HG03095 (cell line): ENCODE results near the gene PLEKHF1.

Experiments
- ATAC-seq: cut with Tn5 transposase; IDR thresholded peaks from one replicate; pipeline ENCODE4 v1.9.1; 2021; ENCODE audit warnings: moderate library complexity; ENCODE audit not compliant: unreplicated experiment

PLEKHF1 gene

DNA sequence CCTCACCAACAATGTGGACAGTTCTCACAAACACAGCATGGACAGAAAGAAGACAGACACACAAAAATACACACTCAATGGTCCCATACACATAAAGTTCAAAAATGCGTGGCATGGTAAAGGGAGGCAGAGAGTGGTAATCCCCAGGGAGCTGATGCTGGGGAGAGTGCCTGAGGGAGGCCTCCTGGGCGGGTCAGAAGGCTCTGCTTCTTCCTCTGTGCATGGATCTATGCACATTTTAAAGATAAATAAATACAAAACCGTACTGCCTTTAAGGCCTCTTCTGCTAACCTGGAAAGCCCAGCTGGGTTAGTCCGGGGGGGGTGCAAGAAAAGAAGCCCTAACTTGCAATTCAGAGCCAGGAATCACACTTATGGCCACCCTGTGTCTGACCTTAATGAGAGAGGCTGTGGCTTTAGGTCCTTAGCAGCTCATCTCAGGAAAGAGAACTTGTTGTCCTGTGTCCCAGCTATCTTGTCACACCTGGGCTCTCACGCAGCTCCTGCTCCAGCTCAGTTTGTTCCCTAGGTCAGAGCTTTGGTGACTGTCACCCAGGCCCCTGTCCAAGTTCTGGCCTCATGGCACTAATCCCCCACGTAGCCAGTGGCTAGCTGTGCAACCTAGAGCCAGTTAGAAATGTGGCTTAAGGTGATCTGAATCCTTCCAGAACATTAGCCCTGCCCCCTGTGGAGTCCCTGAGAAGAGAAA is 30.7 kb upstream of the PLEKHF1 start:
- no peak for ATAC-seq

DNA sequence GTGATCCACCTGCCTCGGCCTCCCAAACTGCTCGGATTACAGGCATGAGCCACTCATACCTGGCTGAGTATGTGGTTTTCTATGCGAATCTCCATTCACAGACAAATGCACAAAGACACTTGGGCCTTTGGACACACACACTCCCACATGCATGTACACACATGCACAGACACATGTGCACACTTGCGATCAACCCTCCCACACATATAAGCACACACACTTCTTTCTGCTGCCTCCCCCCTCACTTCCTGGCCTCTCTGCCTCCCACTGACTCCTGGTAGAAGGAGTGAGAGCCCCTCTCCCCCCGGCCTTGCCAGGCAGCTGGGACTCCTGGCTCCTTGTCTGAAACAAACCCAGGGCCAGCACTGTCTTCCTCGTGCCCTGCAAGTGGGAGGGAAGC is 29.3 kb upstream of the PLEKHF1 start:
- no peak for ATAC-seq

- no peak for ATAC-seq
Observed at GRCh38 chr19:29636553-29637360, 28.5 kb upstream of the PLEKHF1 start.

DNA sequence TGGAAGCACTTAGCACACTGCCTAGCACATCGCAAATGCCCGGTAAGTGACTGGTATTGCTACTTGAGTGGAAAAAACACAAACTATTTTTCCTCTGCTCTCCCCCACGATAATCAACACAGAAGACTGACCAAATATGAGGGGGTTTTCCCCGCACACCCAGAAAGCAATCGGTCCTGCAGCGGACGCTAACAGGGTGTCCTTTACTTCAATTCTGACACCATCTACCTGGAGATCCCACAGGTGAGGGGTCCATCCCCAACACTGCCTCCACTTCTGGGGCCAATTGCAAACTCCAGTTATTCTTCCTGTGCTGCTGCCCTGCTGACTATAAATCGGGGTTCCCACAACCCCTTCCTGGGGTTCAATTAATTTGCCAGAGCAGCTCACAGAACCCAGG is 26.2 kb upstream of the PLEKHF1 start:
- no peak for ATAC-seq

DNA sequence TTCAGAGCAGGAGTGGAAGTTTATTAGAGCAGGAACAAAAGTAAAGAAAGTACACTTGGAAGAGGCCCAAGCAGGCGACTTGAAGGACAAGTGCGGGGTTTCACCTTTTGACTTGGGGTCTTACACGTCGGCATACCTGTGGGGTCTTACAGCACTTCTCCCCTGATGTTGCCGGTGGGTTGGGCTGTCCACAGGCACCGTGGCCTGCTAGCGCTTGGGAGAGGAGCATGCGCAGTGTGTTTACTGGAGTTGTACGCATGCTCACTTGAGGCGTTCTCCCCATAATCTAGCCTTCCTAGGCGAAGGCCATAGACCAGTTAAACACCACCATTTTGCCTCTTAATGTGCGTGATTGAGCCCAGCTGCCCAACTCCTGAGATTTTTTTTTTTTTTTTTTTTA is 25.0 kb upstream of the PLEKHF1 start:
- no peak for ATAC-seq

DNA sequence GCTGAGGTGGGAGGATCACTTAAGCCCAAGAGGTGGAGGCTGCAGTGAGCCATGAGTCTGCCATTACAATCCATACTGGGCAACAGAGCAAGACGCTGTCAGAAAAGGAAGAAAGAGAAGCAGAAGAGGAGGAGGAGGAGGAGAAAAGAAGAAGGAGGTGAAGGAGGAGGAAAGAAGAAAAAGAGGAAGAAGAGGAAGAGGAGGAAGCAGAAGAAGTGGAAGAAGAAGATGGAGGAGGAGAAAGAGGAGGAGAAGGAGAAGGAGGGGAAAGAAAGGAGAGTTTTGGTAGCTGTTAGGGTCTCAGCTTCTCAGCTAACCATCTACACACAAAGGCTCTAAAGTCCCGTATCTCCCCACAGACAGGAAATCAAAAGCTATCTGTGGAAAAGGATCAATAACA is 23.7 kb upstream of the PLEKHF1 start:
- ATAC-seq = no peak

GRCh38 chr19:29643361-29643935 is 21.8 kb upstream of the PLEKHF1 start:
- no peak for ATAC-seq

- ATAC-seq = no peak
Observed at GRCh38 chr19:29644210-29644609, 21.1 kb upstream of the PLEKHF1 start.

- ATAC-seq = no peak
Observed at GRCh38 chr19:29645491-29645867, 19.8 kb upstream of the PLEKHF1 start.

GRCh38 chr19:29645911-29646310 is 19.4 kb upstream of the PLEKHF1 start:
- no peak for ATAC-seq

GRCh38 chr19:29650772-29651387 is 14.4 kb upstream of the PLEKHF1 start:
- ATAC-seq = no peak

GRCh38 chr19:29651622-29652394 is 13.5 kb upstream of the PLEKHF1 start:
- no peak for ATAC-seq

DNA sequence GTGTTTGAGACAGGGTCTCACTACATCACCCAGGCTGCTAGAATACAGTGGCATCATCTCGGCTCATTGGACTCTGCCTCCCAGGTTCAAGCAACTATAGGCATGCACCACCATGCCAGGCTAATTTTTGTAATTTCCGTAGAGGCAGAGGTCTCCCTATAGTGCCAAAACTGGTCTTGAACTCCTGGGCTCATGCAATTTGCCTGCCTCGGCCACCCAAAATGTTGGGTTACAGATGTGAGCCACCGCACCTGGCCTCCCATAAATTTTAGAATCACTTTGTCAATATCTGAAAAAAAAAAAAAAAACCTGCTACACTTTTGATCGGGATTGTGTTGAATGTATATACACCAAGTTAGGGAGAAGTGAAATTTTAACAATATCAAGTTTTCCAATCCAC is 11.9 kb upstream of the PLEKHF1 start:
- no peak for ATAC-seq

DNA sequence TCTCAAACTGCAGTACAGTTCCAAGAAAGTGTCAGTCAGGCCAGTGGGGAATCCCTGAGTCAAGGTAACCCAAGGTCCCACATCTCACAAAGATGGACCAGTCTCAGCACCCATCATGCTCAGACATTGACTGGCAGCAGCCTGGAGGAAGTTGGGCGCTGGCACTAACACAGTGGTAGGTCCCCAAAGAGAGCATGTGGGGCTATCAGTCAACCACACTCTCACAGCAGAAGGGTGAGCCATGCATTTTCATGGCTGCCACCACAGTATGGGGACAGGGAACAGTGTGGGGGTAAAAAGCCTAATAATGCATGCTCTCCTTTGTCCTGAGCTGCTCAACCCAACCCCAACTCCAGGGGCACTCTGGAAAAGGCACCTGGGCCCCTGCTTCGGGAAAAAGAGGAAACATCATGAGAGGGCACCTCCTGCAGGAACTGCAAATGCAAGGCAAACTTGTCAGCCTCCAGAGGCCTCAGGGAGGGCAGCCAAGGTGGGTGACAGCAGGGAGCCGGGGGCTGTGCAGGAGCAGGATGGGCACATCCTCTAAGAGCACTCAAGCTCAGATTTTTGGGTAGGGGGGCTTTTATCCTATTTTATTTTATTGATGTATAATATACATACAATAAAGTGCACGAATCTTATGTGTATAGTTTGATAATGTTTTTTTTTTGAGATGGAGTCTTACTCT is 9.5 kb upstream of the PLEKHF1 start:
- no peak for ATAC-seq

DNA sequence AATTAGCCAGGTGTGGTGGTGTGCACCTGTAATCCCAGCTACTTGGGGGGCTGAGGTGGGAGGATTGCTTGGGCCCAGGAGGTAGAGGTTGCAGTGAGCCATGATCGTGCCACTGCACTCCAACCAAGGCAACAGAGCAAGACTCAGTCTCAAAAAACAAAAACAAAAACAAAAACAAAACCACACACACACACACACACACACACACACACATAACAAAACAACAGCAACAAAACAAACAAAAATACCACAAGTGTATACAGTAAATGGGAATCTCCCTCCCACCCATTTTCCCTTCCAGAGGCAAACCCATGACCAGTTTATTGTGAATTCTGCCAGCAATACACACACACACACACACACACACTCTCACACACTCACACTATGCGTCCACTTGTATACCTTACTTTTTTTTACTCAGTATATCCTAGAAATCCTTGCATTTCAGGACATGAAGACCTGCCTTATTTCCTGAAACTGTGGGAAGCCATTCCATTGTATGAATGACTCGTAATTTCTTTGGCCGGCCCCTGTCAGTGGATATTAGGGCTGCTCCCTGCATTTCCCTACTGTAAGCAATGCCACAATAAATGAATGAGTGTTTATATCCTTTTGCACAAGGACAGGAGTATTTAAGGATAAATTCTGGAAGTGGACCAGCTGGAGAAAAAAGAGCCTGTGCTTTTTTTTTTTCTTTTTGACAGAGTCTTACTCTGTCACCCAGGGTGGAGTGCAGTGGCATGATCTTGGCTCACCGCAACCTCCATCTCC is 6.9 kb upstream of the PLEKHF1 start:
- no peak for ATAC-seq

DNA sequence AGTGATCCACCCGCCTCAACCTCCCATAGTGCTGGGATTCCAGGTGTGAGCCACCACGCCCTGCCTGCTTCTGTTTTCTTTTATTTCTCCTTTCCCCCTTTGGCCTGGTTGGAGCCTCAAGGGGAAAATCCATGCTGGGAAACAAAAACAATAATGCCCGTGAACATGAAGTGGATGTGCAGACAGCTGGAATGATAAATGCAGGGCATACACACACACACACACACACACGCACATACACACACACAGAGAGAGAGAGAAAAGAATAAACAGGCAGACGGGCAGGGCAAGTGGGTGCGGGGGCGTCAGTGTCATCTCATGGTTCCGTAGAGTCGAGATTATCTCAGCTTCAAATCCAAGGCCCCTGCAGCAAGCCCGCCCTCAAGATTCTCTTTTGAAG is 4.4 kb upstream of the PLEKHF1 start:
- no peak for ATAC-seq

GRCh38 chr19:29662278-29662603 is 3.0 kb upstream of the PLEKHF1 start:
- no peak for ATAC-seq

DNA sequence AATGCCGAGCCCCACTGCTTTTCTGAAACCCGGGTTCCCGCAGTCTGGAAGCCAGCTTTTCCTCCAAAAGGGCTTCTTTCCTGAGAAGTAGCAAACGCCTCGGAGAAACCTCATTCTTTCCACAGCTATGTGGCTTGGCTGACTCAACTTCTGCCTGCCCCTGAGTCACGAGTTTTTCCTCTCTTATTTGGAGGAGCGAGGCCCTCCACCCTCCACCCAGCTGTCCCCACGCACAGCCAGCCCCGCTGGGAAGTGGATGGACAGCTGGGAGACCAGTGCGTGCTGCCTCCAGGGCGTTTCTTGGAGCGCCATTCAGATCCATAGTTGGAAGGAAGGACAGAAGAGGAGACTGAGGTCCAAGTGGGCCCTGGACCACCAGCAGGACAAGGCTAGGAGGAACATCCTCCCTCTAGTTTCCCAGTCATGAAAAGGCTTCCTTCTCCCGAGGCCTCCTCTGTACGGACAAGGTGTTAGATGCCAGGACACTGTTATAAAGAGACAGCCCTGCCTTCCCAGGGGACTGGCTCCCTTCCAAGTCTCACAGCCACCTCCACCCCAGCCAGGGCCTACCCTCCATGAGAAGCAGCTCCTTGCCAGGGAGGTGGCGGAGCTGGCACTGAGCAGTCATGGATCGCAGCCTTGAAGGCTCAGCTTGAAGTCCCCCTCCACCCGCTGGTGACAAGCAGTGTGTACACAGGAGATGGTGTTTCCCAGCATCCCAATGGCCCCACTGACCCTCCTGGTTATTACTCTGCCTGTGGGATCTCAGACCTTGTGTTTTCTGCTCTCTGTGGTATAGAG is 2.5 kb upstream of the PLEKHF1 start:
- no peak for ATAC-seq
